ENCODE data around the gene SPINK1.

GRCh38 chr5:147788023-147788422, 43.4 kb downstream of the SPINK1 start:
- no peak for TF ChIP-seq POLR2A (IDR thresholded peaks at IDR 0.05)
- TF ChIP-seq, protein P1, sequence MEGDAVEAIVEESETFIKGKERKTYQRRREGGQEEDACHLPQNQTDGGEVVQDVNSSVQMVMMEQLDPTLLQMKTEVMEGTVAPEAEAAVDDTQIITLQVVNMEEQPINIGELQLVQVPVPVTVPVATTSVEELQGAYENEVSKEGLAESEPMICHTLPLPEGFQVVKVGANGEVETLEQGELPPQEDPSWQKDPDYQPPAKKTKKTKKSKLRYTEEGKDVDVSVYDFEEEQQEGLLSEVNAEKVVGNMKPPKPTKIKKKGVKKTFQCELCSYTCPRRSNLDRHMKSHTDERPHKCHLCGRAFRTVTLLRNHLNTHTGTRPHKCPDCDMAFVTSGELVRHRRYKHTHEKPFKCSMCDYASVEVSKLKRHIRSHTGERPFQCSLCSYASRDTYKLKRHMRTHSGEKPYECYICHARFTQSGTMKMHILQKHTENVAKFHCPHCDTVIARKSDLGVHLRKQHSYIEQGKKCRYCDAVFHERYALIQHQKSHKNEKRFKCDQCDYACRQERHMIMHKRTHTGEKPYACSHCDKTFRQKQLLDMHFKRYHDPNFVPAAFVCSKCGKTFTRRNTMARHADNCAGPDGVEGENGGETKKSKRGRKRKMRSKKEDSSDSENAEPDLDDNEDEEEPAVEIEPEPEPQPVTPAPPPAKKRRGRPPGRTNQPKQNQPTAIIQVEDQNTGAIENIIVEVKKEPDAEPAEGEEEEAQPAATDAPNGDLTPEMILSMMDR (IDR thresholded peaks at IDR 0.05 in 8 of 11, conservative IDR thresholded peaks at IDR 0.05 in 3 of 11) = no peak
- no peak for TF ChIP-seq POLR2AphosphoS5 (IDR thresholded peaks at IDR 0.05)

All from spleen (tissue), 7 donors.